ENCODE data around the gene FCRL2. TPM values are rescaled to one million over a fixed set of nuclear protein-coding genes. Genes with fewer than 3 reads are reported as not detected.

The FCRL2 gene, protein sequence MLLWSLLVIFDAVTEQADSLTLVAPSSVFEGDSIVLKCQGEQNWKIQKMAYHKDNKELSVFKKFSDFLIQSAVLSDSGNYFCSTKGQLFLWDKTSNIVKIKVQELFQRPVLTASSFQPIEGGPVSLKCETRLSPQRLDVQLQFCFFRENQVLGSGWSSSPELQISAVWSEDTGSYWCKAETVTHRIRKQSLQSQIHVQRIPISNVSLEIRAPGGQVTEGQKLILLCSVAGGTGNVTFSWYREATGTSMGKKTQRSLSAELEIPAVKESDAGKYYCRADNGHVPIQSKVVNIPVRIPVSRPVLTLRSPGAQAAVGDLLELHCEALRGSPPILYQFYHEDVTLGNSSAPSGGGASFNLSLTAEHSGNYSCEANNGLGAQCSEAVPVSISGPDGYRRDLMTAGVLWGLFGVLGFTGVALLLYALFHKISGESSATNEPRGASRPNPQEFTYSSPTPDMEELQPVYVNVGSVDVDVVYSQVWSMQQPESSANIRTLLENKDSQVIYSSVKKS
- total RNA-seq (2014; rRNA removed; shearing (Covaris generic)) = not detected in 2 replicates
- not detected in 2 replicates for polyA plus RNA-seq (2014; cell fraction: nucleus; rRNA removed)

DNA sequence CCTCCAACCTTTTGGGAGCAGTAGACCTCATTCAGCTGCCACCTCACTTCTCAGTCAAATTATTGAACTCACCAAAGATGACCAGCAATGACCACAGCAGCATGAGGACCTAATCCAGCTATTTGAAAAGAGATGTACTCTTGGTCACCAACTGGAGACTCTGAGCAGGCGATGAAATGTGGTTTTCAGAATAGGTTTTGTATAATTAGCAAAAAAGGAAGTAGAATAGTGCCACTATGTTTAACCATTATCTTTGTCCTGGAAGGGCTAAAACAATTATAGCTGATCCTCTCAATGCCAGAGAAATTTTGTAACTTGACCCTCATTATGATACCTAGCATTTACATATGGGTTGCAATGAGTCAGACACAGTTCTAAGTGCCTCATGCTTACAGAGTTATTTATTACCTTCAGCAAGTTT, at the start of gene FCRL2:
Gene FCRL2 (minus strand): TSS at position 162 of the 421 bp plus-strand sequence. CDS start 59 bp downstream, at position 103.
- no peak for DNase-seq (ENCODE audit: extremely low read depth, low read depth)

DNA sequence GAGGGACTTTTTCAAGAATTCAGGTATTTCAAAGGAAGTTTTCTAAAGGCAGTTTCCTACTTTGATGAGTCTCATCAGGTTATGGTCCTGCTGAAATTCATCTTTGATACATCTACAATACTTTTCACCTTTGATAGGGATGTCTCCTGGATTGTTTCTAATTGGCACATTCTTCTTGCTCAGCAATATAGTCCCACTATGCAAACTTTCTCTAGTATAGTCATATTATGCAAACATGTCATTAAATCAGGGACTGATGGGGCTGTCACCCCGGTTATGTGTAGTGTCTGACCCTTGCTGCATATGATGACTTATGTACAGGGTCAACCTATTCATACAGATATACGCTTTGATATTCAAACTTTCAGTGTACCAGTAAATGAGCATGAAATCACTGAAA, 43.4 kb upstream of the FCRL2 start:
- DNase-seq (ENCODE audit: extremely low read depth, low read depth) = no peak

DNA sequence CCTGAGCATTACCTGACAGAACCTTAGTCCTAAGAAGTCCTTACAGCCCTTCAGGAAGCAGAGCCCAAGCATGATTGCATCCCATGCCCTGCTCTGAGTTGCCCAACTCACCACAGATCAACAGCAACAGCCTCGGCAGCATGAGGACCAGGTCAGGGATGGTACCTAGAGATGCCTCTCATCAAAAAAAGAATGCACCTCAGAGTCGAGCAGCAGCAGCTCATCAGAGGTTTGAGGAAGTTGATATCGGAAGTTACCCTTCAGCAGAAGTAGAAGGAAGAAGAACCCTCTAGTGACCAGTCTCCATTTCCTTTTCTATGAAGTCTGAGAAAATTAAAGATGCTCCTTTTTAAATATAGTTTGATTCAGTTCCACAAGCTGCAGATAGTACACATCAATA, 43.0 kb upstream of the FCRL2 start, which contains the start of gene FCRL1:
Gene FCRL1 (minus strand): TSS at position 225 of the 400 bp plus-strand sequence. CDS start 83 bp downstream, at position 142.
- DNase-seq (ENCODE audit: extremely low read depth, low read depth) = no peak

DNA sequence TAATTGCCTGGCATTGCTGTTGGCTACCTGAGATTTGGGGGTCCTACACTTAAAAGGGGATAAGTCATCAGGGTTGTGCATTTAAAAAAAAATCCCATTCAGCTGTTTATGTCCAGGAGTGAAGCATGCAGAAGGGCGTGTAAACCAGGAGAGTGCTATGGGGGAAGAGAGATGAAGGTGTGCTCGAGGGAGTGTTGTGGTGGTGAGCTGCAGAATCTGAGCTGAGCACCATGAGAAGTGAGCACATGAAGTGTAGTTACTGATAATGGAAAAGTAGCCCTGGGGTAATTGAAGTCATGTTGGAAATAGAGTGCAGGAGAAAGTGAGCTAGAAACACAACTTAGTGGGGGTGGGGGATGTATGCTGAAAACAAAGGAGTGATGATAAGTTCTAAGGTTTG, 42.3 kb upstream of the FCRL2 start:
- DNase-seq (ENCODE audit: extremely low read depth, low read depth) = no peak

DNA sequence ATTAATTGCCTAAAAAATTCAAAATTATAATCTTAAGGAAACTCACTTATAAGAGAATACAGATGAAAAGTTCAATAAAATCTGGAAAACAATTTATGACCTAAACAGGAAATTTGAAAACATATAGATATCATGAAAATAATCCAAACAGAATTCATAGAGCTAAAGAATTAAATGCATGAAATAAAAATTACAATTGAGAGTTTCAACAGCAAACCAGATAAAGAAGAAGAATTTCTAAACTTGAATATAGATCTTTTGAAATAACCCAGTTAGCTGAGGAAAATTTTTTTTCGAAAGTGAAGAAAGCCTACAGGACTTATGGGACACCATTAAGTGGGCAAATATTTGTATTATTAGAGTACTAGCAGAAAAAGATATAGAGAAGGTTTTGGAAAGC, 36.3 kb upstream of the FCRL2 start:
- DNase-seq (ENCODE audit: extremely low read depth, low read depth) = no peak

DNA sequence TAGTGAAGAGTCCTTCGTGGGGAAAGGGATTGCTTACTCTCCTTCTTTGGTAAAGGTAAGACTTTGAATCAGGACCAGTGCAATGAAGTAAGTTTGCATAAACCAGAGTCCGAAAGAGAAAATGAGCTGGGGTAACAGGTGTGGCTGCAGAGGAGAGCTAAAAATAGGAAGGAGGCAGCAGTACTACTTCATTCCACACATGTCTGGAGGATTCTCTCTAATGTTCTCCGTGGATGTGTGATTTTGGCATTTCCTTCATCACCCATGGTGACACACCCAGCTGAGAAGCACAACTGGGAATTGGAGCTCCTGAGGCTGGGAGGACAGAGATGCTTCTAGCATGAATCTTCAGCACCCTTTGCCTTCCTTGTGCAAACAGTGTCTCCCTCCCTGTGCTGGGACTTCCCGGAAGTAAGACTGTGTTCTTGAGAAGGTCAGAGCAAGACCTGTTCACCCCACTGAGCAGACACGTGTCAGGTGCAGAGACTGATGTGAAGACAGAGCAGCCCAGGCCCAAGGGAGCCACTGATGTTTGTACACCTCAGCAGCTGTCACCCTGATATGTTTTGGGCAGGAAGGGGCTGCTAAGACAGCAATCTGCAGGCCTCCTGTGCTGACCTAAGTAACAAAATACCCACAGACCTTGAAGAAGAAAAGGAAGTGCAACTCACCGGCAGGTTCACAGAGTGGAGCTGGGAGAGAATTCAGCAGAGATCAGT, 29.7 kb upstream of the FCRL2 start:
- no peak for DNase-seq (ENCODE audit: extremely low read depth, low read depth)

DNA sequence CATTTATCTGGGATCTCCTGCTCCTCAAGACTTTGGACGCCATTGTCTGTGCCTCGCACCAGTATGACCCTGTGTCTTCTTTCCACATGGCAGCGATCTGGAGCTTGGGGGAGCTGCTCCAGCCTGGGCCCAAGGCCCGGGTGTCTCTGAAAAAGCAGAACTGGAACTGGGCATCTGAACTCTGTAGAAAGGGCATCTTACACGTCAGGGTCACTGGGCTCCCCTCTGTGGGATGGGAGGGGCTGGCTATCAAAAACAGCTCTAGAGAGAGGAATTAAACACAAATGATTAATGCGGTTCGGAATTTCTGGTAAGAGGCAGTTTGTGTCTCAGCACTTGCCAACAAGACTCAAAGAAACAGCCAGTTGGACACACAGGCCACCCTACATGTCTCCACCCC, 26.9 kb upstream of the FCRL2 start:
- no peak for DNase-seq (ENCODE audit: extremely low read depth, low read depth)

DNA sequence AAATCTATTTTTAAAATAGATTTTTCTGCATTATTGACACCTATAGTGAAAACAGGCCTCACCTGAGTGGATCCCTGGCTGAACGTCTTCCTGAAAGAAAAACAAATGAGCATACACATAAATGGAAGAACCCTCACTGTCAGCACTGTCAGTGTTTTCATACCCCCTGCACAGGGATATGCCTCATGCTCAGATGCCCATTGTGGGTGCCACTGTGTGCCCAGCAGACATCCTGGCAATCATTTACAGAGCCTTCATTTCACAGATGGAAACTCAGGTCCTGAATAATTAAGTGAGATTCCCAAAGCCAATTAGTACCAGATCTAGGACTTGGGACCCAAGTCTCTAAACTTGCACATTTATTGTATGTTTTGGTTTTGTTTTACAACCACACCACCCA, 23.1 kb upstream of the FCRL2 start:
- DNase-seq (ENCODE audit: extremely low read depth, low read depth) = no peak

DNA sequence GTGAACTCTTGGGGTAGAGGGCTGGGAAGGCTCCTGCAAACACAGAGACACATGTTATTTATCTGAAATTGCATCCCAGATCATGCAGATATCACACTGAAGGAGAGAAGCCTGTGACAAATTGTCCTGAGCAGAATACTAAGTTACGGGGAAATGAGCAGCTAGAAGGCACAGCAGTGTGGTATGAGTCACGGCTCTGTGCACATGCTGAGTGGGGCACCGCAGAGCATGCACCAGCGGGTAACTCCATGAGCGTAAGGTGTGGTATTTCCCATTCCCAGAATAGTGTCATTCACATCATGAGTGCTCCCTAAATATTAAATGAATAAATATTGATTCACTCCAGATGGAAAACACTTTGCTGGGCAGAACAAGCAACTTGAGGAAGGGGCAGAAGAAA, 21.3 kb upstream of the FCRL2 start:
- DNase-seq (ENCODE audit: extremely low read depth, low read depth) = no peak

DNA sequence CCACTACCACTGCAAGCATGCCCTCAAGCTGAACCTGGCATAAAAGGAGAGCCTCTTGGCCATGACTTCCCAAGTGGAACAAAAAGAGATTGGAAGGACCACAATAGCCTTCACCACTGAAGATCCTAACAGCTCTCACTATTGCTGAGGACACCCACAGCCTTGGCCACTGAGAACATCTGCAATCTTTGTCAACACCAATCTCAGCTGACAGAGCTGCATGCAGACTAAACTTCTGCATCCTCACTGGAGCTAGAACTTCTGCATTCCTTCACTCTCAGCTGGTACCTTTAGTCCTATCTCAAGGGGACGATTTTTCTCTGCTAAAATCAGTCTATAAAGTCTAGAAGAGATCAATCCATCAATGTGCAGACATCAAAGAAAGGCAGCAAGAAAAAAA, 8.3 kb upstream of the FCRL2 start:
- no peak for DNase-seq (ENCODE audit: extremely low read depth, low read depth)

DNA sequence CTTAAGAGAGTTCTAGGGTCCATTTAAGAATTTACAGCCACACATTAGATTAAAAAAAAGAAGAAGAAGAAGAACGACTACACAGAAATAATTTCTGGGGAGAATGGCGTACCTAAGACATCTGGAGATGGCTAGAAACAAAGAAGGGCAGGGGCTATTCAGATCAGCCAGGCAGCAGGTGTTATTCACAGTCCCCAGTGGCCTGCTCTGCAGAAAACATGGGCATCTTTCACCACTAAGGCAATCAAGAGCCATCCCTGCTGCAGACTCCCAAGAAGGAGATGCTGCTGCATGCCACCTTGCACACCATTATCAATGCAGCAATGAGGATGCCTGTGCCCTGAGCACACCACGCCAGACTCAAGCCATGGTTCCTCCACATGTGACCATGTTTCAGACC, 7.9 kb upstream of the FCRL2 start:
- DNase-seq (ENCODE audit: extremely low read depth, low read depth) = no peak

DNA sequence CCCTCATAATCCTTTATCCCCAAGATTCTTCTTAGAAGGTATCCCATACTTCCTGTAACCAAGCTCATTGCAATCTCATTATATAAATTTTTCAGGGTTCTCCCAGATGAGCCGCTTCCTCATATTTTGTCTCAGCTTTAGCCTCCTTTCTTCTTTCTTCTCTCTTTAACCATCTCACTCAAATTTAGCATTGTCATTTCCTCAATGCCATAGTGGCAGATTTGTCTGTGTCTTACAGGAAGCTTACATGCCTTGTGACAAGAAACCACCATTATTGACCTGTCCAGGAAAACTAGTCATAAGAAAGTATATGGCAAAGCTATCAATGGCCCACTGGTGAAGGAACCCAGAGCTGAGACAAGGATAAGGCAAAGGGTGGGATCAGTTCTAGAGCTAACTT, 6.0 kb upstream of the FCRL2 start:
- DNase-seq (ENCODE audit: extremely low read depth, low read depth) = no peak

DNA sequence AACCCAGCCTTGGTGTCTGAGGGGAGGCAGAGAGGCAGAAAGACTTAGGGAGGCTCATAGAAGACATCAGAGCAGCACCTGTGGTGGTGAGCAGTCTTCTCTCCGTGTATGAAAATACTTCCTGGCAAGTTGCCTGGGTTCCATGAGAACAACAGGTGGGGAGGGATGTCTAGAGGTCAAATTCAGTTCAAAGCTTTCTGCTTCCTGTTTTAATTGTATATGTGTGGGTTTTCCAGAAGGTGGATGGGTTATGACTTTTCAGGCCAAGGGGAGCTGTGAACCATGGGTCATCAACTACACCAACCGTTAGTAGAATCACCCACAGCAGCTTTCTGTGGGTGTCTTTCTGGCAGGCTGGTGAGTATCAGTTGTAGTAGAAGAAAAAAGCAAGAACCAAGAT, 4.1 kb upstream of the FCRL2 start:
- no peak for DNase-seq (ENCODE audit: extremely low read depth, low read depth)

DNA sequence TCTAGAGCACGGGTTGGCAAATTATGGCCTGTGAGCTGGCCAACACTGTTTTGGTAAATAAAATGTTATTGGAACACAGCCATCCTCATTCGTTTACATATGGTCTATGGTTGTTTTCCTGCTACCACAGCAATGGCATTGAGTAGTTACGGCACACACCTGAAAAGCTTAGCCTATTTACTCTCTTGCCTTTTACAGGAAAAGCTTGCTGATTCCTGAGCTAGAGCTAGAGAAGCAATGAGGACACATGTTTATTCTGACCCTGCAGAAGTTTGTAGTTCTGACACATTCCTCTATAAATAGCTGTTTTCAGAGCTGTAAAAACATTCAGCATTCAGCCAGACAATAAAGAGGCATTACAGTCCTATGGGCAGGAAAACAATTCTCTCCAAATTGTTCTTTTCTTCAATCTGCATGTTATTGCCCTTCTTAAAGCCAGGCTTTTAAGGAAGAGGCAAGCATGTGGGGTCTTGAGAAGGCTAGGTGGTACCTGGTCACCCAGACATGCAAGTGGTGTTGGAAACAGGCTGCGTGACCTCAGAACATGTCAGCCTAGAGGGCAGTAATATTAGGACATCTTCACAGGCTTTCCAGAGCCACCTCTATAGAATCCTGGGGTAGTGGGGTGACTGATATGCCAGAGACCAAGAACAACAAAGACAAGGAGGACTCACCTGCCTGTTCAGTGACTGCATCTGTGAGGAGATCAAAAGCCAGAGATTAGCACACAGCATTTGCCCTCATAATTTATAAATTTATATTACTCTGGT, 1.6 kb downstream of the FCRL2 start:
- no peak for DNase-seq (ENCODE audit: extremely low read depth, low read depth)

DNA sequence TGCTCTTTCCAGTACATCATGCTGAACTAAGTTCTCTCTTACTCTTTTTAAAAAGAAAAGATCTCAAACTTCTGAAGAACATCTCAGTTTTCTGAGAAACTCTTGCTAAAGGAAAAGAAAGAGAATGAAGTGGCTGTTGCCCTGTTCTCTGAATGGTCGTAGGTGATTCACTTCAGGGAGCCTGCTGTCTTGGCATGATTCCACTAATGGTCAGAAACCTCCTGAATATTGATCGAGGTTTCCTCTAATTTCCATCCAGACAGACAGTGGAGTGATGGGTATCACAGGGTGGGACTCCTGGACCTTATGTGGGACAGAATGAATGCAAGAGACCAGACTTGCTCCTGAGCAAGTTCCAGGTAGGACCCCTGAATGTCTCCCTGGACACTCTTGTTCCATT, 2.5 kb downstream of the FCRL2 start:
- DNase-seq (ENCODE audit: extremely low read depth, low read depth) = no peak

DNA sequence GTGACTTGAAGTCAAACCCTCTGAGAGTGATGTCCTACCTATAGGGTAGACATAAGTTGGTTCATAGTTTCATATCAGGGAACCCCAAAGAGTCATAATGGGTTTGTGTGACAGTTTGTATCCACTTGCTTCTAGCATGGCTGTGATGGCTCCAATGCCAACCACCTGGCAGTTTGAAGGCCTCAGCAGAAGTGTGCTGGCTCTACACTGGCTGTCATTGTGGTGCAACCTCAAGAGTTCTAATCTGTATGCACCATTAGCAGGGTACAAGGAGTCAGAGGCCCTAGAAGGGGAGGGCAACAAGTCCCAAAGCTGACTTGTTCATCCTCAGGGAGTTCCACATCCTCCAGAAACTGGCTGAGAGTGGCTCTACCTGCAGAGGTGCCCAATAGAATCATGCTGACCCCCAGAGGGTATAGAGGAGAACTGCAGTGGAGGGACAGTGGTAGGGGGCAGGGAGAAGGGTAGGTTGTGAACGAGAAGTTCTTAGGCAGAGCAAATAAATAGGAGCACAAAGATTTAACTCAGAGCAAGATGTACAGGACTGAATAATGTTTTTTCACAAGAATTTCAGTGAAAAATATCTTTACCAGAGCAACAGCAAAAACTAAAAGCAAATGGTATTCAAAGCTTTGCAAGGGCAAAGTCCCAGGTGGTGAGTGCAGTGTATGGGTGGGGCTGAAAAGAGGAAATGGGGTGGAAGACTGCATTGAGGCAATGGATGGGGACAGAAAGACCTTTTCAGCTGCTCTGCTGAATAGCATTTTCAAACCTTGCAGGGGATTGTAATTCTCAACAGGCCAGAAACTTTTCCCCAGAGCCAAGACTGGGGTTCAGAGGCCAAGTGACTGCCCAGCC, 3.2 kb downstream of the FCRL2 start:
- no peak for DNase-seq (ENCODE audit: extremely low read depth, low read depth)

DNA sequence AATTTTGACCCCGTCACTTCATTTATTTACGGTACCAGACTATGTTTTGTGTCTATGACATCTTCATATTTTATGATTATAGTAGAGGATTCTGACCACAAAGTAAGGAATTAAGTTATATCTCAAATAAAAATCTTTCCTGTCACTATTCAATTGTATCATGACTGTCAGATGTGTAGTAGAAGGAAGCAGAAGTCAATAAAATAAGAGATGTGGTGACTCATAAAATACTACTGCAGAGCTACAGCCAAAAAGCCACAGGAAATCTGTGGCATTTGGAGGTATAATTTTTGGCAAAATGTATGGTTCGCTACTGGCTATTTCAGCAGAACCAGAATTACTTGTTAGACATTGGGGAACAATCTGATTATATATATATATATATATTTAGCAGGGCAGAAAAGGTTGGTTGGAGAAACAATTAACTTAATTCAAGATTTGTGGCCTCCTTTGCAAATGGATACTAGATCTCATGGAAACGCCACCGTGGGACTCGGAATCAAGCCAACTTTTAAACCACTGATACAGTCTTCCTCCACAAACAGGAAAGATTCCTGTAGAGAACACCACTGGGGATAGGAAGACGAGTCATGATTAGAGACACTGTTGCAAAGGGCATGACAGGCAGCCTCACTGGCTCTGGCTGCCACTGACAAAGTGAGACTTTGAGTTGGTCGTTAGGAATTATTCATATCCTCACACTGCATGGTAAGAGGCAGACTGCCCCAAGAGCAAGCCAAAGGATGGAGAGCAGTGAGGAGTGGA, 5.1 kb downstream of the FCRL2 start:
- DNase-seq (ENCODE audit: extremely low read depth, low read depth) = no peak

DNA sequence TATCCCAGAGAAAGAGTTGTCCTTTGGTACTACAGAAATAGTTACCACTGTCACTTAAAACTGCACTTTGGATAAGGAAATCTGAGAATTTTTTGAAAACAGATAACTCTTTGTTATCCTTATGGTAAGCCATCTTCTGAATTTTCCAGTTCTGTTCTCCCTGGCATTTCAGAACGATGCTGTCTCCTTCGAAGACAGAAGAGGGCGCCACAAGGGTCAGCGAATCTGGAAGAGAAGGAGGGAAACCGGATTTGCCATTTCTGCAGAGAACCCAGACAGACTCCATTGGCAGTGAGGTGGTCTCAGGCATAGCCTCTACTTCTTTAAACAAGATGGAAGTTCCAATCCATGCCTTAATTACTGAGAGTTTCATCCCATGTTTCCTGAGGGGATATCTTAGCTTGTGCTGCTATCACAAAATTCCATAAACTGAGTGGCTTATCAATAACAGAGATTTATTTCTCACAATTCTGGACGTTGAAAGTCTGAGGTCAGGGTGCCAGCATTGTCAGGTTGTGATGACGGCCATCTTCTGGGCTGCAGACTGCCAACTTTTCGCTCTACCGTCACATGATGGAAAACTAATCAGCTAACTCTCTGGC, 6.4 kb downstream of the FCRL2 start:
- DNase-seq (ENCODE audit: extremely low read depth, low read depth) = no peak

DNA sequence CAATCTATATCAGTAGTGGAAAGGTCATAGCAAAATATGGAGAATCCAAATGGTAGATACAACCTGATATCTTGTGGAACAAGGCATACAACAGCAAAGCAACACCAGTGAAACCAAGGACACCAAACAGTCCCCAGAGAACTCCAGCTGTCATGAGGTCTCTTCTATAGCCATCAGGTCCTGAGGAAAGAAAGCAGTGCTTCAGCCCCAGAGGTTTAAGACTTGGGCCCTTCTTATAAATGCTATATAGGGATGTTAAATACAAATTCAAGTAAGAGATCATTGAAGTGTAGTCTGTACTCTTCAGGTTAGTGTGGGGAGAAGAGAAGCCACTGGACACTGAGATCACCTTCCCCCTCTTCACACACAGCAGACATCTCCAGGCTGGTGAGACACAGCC, 10.1 kb downstream of the FCRL2 start:
- DNase-seq (ENCODE audit: extremely low read depth, low read depth) = no peak
